Activated effector memory CD4-positive, alpha-beta T cell treated with anti-CD3 and anti-CD28 coated beads, Interleukin-2, amount 50 U/mL, for 16 hours (primary cell): ENCODE results near the gene DBX1.
A peak's percentile ranks its signal among the peaks of the same experiment; 100 is the strongest.
"Not testable (repeated sequence)": the region's sequence is repeated elsewhere in the genome, so short reads cannot be mapped to it uniquely, and the experiment has no call there.

Source experiments
- DNase-seq: peaks from one replicate; pipeline ENCODE4 v3.0.0-alpha.2; 2020

DBX1 gene

DNA sequence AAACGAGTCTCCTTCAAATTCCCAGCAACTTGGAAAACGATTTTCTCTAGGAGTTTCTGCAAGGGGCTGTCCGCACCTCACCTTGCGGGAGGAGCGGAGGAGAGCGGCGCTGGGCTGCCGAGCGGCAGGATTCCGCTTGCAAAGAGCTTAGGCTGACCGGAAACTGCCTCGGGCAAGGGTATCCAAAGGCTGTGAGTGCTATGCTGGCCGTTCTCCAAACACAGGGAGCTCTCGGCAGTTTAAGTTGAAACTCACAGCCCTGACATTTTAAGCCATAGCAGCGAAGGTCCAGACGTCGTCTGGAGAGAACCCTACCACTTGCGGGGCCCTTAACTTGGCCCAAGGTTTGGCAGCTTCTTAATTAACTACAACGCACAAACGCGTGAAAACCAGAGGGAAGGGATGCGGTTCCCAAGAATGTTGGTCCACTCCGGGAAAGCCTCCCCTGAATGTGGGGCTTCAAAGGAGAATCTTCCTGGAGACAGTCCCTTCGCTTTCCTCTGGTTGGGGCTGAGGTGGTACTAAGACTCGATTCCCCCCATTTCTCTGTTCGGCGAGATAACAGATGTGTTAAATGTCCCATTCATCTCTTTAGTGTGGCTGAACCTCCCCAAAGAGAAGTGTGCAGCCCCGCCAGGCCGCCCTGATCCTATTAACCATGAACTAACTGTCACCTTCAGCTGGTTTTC is 1.1 kb upstream of the DBX1 start:
- no peak for DNase-seq

DNA sequence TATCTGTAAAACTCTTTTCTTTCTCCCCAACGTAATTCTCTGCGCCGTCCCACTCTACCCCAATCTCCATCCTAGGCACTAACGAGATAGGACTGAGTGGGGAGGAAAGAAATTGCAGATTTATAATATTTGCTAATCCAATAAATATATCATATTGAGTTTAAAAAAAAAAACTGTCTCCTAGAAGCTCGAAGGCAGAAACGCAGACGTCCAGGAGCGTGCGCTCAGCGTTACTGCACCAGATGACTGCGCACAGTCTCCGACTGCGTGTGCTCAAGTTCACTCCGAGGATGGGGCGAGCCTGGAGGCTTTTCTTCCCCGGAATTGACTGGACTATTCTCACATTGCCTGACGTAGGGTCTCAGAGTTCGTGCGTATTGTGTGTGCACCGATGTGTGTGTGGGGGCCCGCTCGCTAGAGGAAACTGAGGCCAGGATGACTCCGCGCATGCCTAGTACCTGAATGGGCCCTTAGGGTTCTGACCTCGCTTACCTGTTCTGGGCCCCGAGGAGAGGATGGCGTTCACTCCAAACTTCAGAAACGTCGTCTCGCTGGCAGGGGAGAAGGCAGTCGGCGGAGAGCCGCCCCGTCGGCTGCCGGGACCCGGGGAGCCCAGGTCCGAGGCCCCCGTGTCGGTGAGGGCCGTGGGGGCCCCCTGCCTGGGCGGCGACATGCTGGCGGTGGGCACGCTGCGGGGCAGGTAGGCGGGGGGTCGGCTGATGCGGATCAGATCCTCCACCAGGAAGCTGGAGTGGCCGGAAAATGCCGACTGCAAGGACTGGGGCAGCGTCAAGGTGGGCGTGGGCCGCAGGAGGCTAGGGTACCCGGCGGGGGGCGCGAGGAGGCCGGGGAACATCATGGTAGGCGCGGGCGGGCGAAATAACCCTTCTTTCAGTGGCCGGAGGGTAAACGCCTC is 551 bp downstream of the DBX1 start:
- DNase-seq = no peak

DNA sequence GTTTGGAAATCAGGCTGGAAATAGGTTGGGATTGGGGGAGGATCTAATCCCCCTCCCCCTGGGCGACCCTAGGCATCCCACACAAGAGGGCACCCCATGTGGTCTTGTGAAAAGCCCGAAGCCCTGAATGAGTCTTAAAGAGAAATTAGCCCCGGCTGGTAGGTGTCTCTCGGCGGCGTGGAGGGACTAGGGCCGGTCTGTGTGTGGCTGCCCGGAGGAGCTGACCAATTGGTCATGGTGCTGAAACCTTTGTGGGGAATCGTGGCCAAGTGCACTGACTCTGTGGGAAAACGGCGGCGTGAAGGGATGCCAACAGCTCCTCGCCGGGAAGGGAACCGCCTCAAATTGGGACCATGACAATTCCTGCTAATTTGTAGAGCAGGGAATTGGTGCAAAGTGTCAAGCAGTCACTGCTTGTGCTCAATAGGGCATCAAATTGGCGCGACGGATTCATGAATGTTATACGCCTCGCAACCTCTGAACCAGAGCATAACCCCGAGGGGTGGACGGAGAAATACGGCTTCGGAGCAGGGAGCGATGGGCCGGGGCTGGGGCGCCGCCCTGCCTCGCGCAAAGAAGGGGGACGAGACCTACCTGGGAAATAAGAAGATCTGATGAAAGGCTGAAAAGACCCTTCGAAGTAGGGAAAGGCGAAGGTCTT is 1.5 kb downstream of the DBX1 start:
- no peak for DNase-seq

- DNase-seq = no peak
These were observed 2.5 kb downstream of the DBX1 start for GRCh38 chr11:20157728-20158127.

DNA sequence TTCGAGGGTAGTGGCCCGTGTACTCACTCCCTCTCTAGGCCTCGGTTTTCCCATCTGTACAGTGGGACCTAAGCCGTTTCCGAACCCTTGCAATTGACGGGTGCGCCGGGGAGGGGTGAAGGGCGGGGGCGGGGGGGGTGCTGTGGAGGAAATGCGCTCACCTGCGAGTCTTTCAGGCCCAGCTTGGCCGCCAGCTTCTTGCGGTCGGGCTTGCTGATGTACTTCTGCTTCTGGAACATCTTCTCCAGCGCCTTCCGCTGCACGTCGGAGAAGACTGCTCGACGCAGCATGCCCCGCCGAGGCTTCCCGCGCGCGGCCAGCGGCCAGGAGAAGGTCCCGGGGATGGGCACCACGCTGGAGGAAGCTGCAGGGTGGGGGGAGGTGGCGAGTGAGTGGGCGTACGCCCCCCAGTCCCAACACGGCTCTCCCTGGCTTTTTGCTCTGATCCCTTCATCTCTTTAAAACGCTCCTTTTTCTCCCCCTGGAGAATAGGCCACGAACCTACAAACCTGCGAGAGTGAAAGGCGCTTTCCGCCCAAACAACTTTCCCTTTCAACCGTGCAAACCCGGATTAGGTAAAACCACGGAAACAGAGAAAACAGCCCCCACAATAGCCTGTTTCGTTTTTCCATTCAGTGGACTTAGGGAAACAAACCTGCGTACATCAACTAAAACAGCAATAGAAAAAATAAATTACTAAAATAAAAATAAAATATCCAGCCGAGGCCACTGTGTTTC is 3.2 kb downstream of the DBX1 start:
- DNase-seq = peak; percentile 72

- peak; percentile 84 for DNase-seq
These were observed 3.9 kb downstream of the DBX1 start for GRCh38 chr11:20156280-20156875.

DNA sequence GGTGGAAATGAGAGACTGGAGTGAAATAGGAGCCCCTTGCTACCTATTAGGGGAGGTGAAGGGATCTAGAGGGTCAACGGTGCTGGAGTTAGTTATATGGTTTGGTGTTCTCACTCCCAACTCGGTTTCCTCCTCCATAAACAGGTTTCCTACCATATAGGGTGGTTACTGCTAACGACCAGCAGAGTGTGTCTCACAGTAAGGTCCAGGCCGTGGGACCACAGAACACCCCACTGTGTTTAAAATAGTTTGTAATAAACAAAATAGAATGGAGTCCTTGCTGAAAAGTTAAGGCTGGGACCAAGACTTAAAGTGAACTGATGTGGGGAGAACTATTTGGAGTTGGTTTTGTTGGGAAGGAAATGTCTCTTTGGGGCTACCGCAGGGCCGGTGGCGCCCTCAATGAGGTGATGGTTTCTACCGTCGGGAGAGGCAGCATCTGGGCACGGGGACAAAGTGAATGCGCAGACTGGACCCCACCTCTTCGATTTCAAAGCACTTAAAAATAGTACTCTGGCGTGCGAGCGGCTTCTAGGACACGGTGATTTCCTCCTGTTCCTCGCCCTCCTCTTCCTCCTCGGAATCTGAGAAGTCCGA is 4.5 kb downstream of the DBX1 start:
- no peak for DNase-seq

- DNase-seq = no peak
These were observed 5.9 kb downstream of the DBX1 start for GRCh38 chr11:20154381-20154780.

DNA sequence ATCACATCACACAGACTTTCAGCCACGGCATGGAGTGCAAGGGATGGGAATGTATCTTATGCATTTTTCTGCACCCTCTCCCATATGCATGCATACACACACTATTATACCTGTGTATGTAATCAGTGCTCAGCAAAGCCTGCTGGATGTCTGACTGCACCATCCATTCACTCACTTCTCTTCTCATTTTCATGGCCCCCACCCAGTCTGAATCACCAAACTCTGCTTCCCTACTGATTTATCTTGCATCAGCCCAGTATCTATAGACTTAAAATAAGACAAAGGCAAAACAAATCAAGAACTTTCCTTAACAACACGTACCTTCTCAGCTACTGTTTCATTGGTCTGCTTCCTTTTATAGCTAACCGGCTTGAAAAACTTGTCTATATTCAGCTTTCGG is 21.6 kb downstream of the DBX1 start:
- DNase-seq = no peak

- DNase-seq = no peak
These were observed 22.6 kb downstream of the DBX1 start for GRCh38 chr11:20137637-20138036.

DNA sequence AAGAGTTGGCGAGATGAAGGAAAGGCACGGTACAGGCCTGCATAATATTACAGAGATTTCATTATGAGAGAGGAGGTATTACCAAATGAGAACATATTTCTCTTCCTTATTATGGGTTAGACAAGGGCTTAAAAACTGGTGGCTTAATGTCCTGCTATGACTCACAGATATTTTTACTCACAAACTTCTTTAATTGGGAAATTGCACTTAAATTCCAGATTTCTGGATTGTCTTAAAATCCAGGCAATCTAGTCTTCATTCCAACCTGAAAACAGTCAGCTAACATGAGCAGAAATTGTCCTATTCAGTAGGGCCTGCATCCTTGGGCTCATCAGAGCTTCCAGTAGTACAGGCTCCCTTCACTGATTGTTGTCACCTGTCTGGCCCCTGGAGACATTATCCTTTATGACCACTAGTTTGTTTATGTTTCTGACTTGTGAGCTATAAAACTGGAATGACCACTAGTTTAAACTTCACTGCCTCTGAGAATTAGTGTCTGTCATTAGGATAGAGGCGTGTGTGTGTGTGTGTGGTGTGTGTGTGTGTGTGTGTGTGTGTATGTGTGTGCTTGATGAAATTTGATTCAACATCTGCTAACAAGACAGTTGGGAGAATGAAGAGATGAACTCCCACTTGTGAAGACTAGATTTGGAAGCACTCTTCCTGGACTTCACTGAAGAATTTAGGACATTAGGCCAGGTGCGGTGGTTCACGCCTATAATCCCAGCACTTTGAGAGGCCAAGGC is 25.1 kb downstream of the DBX1 start:
- no peak for DNase-seq

DNA sequence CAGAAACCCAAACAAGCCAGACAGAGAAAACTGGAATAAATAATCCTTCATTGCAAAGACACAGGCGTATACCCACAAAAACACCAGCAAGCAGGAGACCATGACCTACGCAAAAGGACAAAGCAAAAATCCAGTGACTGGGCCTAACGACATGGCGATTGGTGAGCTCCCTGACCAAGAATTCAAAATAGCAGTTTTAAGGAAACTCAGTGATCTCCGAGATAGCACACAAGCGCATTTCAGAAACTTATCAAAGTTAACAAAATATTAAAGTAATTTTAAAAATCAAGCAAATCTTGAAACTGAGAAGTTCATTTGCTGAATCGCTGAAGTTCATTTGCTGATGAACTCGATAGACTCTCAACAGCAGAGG is 27.6 kb downstream of the DBX1 start:
- DNase-seq = no peak

GRCh38 chr11:20131788-20132666 is 28.2 kb downstream of the DBX1 start:
- peak; percentile 82 for DNase-seq

DNA sequence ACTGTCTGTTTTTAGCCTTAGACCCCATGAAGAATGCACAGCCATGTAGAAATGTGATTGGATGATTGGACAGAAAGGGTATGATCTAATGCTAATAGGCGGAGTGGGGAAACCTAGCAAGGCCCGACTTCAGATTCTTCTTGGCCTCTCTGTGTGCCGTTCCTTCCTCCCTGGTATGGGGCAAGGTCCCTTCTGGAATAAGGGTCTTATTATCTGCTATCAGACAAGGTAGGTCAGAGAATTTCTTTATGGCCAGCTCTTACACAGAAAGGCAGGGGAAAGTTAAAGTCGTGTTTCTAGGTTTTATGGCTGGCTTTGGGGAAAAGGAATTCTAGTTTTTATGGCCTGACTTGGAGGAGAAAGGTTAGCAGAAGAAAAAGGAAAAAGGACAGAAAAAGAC is 30.6 kb downstream of the DBX1 start:
- DNase-seq = no peak

GRCh38 chr11:20128528-20128825 is 31.8 kb downstream of the DBX1 start:
- not testable (repeated sequence) for DNase-seq

DNA sequence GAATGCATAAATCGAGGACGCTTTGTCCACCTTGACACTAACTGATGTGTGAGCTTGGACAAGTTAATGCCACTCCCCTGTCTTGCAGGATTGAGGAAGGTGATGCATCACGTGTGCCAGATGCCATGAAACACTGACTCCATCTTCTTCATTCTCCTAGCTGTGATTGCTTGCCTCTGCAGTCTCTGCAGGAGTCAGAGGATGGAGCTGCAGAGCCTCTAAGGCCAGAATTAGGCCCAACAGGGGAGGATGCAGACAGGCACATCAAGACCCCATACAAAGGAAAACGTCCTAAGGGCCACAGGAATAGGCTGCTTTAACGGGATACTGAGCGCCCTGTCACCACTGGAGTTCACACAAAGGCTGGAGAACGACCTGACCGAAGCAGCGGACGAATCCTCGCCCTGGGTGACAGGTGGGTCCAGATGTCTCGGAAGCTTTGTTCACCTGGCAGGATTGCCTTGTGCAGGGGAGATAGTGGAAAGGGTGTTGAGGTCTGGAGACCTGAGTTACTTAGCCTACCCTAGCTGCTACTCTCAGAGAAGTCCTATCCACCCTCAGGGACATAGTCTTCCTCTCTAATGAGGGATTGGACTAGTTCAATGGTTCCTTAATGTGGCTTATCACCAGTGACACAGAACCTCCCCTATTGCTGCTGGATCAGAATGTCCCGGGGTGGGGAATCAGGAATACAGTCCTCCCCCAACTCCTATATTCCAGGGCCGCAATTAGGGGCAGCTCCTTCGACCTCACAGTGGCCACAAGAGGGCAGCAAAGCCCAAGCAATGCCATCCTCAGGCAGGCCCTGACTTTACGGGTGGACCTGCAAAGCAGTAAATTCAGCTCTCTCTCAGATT is 32.4 kb downstream of the DBX1 start:
- peak; percentile 90 for DNase-seq

DNA sequence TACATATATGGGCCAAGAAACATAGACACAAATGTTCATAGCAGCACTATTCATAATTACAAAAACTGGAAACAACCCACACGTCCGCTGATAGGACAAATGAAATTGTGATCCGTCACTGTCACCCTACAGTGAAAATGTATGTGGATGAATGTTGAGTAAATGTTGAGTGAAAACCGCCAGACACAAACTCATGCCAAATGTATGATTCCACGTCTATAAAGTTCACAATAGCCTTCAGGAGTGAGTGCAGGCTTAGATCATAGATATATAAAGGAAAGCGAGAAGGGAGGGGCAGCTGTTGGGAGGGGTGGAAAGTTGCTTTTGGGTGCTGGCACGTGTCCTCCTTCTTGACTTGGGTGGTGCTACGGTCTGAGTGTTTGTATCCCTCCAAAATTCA is 33.6 kb downstream of the DBX1 start:
- no peak for DNase-seq

- no peak for DNase-seq
These were observed 34.3 kb downstream of the DBX1 start for GRCh38 chr11:20125927-20126326.

DNA sequence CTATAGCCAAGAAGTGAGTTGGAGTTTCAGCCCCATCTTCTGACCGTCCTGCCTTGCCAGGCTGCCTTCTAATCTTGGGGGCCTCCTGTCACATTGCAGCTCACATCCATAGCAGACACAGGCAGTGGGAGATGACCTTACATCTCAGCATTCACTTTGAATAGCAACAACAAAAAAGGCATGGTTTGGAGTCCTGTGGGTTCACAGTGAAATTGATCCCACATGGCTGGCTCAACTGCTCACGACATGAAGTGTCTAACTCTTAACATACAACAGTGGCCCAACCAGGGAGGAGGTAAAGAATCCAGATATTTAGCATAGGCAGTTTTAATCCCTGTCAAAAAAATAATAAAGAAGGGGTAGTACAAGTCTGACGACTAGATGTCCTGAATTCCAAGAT is 38.1 kb downstream of the DBX1 start:
- no peak for DNase-seq
